Gastrocnemius medialis (tissue), 4 donors: ENCODE results near the gene SECISBP2.

Experiments
- CTCF ChIP-seq, 5 experiments: fragments of 450-650 bp in 3 of 5; fragments of 200-600 bp in 2 of 5; sonication (generic) in 2 of 5; IDR thresholded peaks in 4 of 5; conservative IDR thresholded peaks in 1 of 5; 1 replicate in 4 of 5; 2 replicates in 1 of 5; pipeline ENCODE4 v1.5.1; 2016 to 2019; ENCODE audit warnings: antibody characterized with exemption in 5 of 5, mild to moderate bottlenecking in 3 of 5, moderate library complexity in 3 of 5
- POLR2A ChIP-seq, 2 donors: fragments of 450-650 bp; IDR thresholded peaks; one replicate each; pipeline ENCODE4 v1.6.1; 2017; ENCODE audit warnings: antibody characterized with exemption in 2 of 2, mild to moderate bottlenecking in 2 of 2, moderate library complexity in 2 of 2

- TF ChIP-seq POLR2A (IDR thresholded peaks at IDR 0.05): no peak
- no peak for TF ChIP-seq CTCF (IDR thresholded peaks at IDR 0.05 in 4 of 5, conservative IDR thresholded peaks at IDR 0.05 in 1 of 5)
Observed at GRCh38 chr9:89277454-89277853, 40.8 kb upstream of the SECISBP2 start.
